NCI-H1092 treated with DMSO at 0.1 percent for 48 hours (cell line): ENCODE results near the gene RUNX2.

Experiments used
- DNase-seq: peaks from one replicate; lab custom pipeline; 2025; lab: John Stamatoyannopoulos, UW

Gene RUNX2

DNA sequence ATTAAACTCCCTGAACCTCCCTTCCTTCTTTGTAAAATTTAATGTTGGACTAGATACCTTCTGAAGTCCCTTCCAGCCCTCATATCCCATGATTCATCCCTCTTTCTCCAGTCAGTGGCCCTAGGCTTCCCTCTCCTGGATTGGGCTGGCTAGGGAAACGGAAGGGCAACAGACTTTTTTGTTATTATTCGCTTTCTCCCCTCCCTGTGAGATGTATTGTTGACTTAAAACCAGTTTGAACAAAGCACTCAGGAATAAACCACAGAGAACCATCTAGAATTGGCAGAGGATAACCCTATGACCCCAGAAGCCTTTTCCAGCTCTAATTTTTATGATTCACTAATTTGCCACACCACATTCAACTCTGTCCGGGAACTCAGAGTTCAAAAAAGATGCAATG is 289.3 kb downstream of the RUNX2 start:
- no peak for DNase-seq

DNA sequence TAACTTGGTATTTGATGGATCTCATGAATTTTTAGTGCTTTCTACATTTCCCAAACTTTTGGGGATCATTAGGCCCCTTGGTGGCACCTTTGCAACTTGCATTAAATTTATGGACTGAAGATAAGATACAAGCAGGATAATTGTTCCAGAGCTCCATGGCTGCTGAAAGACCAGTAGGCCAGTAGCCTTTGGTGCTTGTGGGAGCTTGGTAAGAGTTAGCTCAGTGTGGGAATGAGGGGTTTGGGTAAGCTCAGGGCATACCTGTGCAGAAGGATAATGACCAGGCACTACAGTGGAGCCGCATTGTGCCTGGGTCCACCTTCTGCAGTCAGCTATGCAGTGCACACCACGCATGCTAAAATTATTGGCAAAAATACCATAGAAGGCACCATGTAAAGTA is 290.1 kb downstream of the RUNX2 start:
- no peak for DNase-seq

DNA sequence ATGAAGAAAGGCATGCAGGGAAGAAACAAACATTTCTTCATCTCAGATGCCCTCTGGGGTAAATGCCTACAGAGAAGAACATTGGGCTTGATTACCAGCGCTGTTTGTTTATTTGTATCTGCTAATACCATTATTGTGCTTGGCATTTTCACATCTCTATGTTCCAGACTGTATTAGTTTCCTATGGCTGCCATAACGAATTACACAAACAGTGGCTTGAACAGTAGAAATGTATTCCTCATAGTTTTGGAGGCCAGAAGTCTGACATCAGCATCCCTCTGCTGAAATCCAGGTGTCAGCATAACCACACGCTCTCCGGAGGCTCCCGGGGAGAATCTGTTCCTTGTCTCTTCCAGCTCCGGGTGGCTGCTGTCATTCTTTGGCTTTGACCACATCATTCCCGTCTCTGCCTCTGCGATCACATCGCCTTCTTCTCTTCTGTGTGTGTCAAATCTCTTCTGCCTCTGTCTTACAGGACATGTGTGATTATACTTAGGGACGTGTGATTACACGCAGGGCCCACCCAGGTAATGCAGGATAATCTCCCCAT is 291.2 kb downstream of the RUNX2 start:
- no peak for DNase-seq

DNA sequence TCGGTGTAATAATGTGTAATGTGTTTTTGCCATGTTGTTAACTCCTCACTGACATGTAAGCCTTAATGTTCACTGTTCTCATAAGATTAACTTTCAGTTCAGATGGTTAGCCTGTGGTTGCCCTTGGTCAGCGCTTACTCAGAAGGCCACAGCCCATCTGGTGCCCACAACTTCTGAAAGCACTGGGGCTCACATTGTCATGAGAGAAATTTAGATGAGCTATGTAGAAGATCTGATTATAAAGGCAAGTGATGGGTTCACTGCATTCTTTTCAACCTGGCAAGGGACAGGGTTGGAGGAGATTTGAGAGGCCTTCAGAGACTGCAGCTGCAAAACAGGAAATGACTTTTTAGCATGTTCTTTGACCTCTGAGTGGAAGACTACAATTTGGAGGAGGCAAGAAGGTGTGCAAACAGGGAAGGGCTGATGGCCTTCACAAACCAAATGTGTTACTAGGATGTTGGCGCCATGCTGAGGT is 291.9 kb downstream of the RUNX2 start:
- no peak for DNase-seq

DNA sequence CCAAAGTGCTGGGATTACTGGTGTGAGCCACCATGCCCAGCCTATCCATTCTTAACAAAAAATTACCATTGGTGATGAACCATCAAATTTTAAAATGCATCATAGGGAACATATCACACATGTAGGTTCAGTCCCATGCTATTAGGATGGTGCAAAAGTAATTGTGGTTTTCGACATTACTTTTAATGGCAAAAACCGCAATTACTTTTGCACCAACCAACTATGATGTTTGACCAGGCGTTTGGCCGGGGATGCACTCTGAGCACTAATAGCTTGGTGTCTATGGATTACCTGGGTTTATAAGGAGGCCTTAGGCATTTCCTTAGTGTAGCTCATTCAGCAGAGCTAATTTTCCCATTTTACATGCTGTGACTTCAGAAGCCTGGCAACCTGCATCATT is 296.1 kb downstream of the RUNX2 start:
- no peak for DNase-seq

DNA sequence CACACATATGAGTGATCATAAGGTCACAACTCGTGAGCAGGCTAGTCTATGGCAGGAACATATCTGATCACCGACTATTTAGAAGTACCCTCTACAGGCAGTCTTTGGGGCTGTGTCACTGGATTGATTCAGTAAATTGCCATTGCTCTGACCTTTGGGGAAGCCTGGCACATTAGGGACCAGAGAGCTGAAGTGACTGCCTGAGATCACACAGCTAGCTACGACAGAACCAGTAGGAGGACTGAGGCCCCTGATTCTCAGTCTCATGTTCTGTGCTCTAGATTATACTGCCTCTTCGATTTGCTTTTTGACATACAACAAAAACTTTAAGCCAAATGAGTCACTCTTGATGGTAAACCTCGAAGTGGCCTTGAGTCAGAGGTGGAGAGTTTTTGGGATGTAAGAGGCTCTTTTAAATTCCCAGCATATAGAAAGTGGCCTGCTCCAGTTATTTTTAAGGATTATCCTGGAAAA is 297.1 kb downstream of the RUNX2 start:
- DNase-seq, result no peak

DNA sequence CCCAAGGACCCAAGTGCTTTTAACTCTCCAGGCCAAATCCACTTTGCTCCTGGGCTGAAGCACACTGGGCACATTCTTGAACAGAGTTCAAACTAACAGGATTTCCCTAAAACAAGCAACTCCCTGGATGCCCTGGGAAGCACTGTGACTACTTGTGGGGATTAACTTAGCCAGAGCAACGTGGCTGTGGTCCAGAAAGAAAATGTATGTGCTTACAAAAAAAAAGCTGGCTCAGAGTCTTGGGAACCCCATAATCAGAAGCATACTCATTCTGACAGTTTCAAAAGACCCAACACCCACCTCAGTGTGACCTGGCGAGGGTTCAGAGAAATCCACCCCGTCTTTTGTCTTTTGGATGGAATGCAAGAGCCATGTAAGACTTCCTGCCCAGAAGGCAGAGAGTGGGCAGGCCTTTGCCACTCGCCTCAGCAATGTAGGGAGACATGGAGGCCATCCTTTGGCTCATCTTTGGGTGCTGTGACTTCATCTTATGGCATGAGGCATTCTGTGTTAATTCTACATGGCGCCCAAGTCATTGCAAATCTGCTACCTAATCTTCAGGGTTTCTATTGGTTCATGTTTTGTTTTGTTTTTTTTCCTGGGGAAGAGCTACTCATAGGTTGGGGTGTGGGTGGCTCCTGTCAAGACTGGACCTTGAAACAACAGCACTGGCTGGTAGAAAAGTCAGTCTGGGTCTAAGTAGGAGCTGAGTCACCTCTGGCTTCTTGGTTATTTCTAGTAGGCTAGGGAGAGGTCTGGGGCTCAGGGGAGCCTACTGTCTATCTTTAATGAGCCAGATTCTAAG is 298.2 kb downstream of the RUNX2 start:
- no peak for DNase-seq

DNA sequence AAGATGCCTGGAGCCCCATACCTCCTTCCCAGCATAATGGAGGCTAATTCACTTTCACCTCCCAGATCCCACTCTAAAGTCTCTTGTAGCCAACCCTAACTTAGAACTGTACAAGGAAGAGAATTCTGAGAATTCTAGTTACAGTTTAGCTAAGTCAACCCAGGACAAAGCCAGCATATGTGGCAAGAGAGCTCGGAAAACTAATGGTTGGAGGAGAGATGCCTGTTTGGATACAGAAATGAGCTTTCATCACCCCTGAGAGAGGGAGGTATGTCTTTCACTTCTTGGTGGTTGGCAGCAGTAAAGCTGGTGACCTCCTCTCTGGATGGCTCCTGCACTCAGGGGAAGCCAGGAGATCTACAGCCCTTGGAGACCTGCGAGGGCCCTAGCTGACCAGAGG is 302.2 kb downstream of the RUNX2 start:
- DNase-seq, result no peak

DNA sequence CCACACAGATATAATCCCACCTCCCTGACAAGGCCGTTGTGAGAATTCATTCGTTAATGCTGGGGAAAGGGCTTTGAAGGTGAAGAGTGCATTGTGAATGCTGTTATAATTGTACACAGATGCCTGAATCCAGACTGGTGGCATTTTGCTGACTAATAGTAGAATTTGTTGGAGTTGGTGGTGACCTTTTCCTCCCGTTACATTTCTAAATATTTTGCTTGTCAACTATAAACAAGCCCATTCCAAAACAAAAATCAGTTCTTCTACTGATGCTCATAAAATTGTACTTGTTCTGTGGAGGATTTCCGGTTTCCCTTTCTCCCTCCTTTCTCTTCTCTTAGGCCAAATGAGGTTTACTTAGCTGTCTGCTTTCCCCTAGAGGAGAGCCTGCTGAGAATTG is 302.7 kb downstream of the RUNX2 start:
- DNase-seq, result no peak

DNA sequence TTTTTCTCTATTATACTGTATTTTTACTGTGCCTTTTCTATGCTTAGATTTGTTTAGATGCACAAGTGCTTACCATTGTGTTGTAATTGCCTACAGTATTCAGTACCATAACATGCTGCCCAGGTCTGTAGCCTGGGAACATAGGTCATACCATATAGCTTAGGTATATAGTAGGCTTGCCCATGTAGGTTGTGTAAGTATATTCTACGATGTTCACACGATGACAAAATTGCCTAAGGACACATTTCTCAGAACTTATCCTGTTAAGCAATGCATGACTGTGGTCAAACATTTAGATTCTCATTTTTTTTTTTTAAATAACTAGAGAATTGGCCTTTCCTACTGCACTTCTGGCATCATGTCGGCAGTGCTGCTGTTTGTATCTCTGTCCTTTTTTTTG is 303.3 kb downstream of the RUNX2 start:
- no peak for DNase-seq

DNA sequence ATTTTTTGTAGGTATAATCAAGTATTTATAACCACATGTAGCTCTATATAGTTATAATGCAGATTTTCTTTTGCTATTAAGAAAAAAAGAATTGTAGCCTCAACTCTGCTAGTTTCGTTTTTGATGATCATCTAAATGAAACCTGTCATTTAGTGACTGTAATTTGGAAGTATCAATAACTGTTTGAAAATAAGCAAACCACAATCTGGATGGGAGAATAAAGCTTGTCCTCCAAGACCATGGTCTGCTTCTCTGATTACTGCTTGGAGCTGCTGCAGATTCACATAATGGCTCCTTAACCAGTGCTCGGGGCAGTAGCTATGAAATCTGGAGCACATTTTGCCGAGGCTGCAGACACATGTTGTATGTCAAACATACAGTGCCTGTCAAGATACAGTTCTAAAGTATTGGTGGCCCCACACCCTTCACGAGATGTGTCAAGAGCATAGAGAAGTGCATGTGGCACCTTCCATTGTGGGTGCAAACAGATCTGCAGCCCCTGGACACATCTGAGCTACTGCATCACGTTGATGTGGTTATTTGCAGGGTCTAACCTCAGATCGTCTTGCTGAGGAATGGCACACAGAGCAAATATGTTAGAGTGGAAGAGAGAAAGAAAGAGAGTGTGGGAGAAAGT is 305.3 kb downstream of the RUNX2 start:
- no peak for DNase-seq

DNA sequence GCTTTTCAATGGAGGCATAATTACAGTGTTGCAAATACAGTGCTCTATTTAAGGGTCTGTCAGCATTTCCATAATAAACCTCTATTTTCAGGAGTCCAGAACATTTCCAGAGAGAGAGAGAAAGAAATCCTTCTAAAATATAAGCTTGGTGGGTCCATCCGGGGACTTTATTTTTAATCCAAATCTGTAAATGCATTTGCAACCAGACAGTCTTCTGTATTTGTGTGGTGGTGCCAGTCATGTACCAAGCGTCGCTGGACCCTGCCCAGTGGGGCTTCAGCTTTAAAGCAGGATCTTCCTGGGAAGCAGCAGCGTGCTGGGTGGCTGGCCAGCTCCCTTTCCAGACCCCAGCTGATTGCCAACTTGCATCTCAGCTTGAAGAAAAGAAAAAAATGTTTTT is 306.1 kb downstream of the RUNX2 start:
- no peak for DNase-seq

DNA sequence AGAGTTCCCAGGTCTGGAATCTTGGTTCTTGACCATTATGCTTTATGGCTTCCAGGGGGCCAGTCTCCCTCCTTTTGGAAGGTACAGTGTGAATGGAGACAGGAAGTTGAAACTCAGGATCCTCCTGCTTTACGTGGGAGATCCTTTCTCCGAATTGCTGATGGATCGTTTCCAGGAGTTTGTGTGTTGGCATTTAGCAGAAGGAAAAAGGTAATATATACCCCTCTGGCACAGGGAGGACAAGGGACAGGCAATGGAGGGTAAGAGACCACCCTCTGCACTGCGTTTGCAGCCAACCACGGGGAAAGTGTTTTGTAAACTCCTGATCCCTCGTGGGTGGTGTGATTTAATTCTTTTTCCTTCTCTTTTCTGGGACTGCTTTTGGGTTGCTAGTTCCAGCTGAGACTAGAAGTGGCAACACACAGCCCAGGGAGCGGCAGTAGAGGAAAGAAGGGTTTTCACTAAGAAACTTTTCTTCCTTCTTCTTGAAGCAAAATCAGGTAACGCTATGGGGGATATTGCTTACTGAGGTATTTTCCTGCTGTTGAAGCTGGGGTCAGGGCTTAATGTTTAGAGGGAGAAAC is 307.2 kb downstream of the RUNX2 start:
- no peak for DNase-seq

DNA sequence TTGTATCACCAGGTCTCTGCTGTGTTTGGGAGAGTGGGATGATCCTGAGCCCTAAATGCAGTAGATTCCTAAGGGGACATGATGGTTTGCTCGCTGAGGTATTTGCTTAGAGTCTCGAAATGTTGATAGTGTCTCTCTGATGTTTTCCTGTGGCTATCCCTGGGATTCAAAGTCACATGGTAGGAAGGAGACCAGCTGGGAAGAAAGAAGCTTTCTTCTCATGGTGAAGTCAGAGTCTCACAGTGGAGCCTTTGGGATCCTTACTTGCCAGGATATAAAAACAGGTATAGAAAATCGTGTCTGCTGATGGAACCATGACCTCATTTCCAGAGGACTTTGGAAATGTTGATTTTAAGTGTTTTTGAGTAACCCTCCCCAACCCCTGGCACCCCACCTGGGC is 308.9 kb downstream of the RUNX2 start:
- no peak for DNase-seq

DNA sequence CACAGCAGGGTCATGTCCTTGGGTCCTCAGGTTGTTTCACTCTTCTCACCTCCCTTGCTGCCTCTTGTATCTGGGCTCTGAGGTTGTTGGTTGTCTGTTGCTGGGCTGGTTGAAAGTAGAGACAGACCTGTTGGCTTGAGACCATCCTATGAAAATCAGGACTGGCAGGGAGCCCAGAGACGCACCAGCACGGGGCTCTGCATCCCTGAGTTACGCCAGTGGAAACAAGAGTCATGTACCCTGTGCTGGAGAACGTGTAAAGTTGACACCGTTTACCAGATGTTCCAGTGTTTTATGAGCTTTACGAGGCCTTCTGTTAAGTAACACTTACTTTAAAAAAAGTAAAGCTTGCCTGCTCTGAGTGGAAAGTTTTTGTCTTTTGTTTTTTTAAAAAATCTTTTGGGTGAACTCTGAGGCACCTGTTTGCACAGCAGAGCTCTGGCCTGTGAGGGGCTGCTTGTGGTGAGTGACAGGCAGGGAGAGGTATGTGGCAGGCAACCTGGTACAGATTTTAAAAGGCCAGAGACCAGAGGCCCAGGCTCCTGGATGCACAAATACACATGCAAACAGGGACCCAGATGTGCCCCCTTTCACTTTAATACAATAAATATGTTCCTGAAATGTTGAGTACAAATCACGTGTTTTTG is 309.6 kb downstream of the RUNX2 start:
- DNase-seq, result no peak

DNA sequence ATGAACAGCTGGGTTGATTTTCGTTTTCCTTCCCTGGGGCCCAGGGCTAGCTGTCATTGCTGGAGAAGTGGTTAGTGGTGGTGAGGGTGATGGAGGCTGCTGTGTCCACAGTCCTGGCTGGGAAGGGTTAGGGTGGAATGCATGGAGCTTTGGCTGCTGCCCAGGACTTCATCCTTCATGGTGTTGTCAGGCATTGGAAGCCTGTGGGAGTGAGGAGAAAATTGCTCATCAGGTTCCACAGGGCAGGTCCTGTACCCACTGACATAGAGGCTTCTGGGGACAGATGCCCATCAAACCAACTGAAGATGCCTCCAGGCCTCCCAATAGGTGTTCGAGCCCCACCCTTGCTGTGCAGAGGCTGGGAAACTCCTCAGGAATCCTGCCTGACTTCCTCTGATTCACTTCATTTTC is 312.0 kb downstream of the RUNX2 start:
- no peak for DNase-seq

DNA sequence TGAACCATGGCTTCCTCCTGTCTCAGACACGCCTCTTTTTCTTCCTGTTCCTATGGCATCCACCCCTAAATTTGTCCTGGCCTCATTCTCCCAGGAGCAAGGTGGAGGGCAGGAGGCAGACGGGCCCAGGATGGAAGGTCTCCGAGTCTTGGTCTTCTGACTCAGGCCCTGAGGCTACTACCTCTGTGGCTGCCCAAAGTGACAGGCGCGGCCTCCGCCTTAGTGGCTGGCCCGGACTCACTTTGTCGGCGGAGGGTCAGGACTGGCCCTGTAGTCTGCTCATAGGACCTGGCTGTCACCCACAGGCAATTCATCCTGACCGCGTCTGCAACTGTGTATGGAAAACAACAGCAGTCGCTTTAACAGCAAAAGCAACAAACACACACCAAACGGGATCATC is 312.7 kb downstream of the RUNX2 start:
- DNase-seq, result no peak

DNA sequence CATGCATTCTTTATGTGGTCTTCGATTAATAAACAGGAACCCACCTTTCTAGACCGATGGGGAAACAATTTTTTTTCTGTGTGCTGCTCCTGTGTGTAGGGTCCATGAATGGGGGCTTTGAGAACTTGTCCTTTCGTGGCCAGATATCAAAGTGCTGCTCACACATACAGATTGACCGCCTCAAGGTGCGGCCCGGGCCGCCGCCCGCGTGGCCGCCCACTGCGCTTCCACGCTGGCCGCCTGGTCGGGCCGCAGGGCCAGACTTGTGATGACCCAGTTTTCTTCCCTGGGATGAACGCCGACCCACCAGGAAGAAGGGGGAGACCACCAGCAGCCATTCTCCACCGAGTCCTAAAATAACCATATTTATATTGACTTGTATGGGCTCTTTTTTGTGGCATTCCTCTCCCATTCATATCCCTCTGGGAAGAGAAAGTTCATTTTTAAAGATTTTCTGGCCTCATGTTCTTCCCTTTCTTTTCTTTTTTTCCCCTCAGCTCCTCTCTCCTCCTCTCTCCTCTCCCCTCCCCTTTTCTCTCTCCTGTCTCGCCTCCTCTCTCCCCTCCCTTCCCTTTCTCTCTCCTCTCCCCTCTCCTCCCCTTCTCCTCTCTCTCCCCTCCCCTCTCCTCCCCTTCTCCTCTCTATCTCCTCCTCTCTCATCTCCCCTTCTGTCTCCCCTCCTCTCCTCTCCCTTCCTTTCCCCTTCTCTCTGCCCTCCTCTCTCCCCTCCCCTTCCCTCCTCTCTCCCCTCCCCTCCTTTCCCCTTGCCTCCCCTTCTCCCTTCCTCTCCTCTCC is 314.4 kb downstream of the RUNX2 start:
- DNase-seq, result no peak

DNA sequence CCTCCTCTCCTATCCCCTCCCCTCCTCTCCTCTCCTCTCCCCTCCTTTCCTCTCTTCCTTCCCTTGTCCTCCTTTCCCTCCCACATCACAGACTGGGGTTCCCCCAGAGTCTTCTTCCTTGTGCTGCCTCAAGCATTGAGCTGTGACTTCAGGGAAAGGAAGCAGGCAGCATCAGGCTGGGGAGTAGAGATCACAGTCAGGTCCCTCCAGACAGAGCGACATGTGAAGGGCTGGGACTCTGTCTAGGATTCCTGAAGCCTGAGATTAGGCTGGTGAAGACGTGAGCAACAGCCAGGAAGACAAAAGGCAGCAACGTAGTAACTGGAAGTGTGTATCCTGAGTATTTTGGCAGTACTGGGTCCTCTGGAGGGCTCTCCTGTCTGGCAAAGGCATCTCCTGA is 315.0 kb downstream of the RUNX2 start:
- no peak for DNase-seq

DNA sequence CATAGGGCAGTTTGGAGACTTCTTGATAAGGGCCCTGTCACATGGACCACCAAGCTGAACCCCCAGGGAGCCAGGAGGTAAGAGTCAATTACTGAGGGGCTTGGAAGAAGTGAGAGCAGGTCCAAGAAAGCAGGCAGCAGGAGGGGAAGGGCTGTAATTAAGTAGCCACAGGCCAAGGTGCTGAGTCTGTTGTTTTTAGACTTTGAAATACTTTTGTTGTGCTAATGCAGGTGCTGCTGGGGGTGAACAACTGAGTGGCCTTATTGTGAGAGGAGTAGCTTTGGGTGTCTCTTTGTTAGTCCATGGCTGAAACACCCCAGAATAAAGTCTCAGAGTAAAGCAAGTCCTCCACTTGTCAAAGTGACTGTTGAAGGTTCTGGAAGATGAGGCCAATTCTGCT is 316.6 kb downstream of the RUNX2 start:
- DNase-seq, result no peak

DNA sequence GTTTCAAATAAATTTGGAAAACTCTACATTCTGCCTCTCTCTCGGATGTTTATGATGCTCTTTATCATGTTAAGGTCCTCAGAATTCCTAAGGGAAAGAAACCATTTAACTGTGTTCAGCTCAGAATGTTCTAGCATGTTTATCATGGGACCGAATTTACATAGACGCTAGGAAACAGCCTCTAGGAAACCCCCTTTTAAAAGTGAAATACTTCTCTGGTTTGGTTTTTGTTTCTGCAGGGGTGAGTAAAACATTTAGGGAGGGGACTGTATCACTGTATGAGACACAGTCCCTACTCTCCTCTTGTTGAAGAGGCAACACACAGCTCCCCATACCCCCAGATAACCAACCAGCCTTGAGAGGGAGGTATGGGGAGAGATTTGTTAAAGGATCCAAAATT is 317.2 kb downstream of the RUNX2 start:
- DNase-seq, result no peak
